Body of pancreas (tissue), 4 donors: ENCODE results near the gene ABI3BP. TPM values are rescaled to one million over a fixed set of nuclear protein-coding genes. Genes with fewer than 3 reads are reported as not detected.

Experiments used
- ATAC-seq: fragments of 150-250 bp; one replicate; pipeline ENCODE4 v1.9.1; 2016
- DNase-seq, 4 donors: peaks; one replicate each; pipeline ENCODE4 v3.0.0-alpha.2; 2019
- H3K27ac ChIP-seq, 4 donors: fragments of 200-600 bp; sonication (generic); 1 replicate in 3 of 4; 2 replicates in 1 of 4; pipeline versions ENCODE4 v1.5.1 to v1.6.1; 2016 to 2019; ENCODE audit warnings: mild to moderate bottlenecking in 1 of 4, mixed read lengths in 1 of 4, moderate library complexity in 1 of 4
- H3K27me3 ChIP-seq, 2 donors: fragments of 200-600 bp; sonication (generic); one replicate each; pipeline ENCODE4 v1.6.0; 2016; ENCODE audit warnings: mild to moderate bottlenecking in 1 of 2
- H3K36me3 ChIP-seq, 2 donors: fragments of 200-600 bp; sonication (generic); replicated peaks in 1 of 2; 2 replicates each; pipeline ENCODE4 v1.5.1; 2016; ENCODE audit warnings: low read depth in 2 of 2; ENCODE audit not compliant: insufficient read depth in 1 of 2
- H3K4me1 ChIP-seq: fragments of 200-600 bp; sonication (generic); one replicate; pipeline ENCODE4 v1.6.0; 2016
- H3K4me3 ChIP-seq, 2 donors: fragments of 200-600 bp; sonication (generic); 1 replicate in 1 of 2; 2 replicates in 1 of 2; pipeline ENCODE4 v1.5.1; 2016 to 2019
- H3K9me3 ChIP-seq, 3 donors: fragments of 200-600 bp; sonication (generic); 1 replicate in 2 of 3; 2 replicates in 1 of 3; pipeline ENCODE4 v1.5.1; 2016
- POLR2A ChIP-seq, 3 donors: fragments of 450-650 bp; IDR thresholded peaks; one replicate each; pipeline ENCODE4 v1.6.1; 2016; ENCODE audit warnings: antibody characterized with exemption in 3 of 3, mild to moderate bottlenecking in 2 of 3
- WGBS, 2 donors: methylation state at CpG; one replicate each; pipeline ENCODE4 v1.1.5; 2017; 5-methylcytosine and 5-hydroxymethylcytosine counted together
- intact Hi-C: fragments of 100-400 bp; cut with DNase I; formaldehyde crosslinking; loops from one replicate; pipeline ENCODE4 v1.15.1; 2023
- total RNA-seq, 2 donors: library from RNA; depleted of rRNA; stranded (reverse); fragments of >200 nt; gene quantifications; one replicate each; pipeline ENCODE4 v1.1.0, GENCODE V29; 2016
- TF ChIP-seq, protein P1 (sequence below), 7 experiments: fragments of 450-650 bp in 4 of 7; fragments of 200-600 bp in 3 of 7; sonication (generic) in 3 of 7; IDR thresholded peaks; one replicate each; pipeline ENCODE4 v1.5.1; 2016 to 2019; ENCODE audit warnings: antibody characterized with exemption in 7 of 7

Gene ABI3BP
- total RNA-seq, 2 donors from 2014 or later = 9.3 to 19.8 TPM

DNA sequence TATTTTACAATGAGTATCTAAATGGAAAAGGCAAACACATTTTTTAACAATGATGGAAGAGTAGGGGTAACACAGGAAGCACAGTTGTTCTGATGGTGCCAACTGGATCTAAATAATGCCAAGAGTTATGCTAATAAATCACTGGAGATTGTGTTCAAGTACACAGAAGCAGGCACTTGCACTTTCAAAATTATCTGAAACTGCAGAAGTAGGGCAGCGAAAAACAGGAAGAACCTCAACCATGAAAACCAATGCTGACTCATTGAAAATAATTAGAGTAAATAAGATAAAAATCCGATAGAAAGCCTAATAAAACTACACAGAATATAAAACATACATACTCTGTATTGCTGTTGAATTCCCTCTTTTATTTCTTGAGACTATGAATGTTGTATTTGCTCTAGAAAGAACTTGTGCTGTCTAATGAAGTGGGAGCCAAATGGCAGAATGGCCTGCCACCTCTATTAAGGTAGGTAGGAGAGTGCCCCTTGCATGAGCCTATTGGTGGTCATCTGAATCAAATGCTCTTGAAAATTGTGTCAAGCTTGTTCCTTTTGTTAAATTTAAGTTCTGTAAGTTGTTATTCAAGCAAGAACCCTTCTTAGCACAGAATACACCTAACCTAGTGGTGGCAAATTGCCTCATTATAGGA is 93.7 kb downstream of the ABI3BP start:
- H3K36me3 ChIP-seq = no peaks in the 10 kb centered on the region
- H3K9me3 ChIP-seq = no peaks in the 10 kb centered on the region
- H3K4me3 ChIP-seq = no peak overlapping the region
- H3K27ac ChIP-seq = no peak overlapping the region
- intact Hi-C loops = no loop called here
- ATAC-seq (no peak), DNase-seq (no peak)
- 13 to 16% methylated on average over 2 of the region's 2 CpGs for WGBS, 2 donors
- TF ChIP-seq, protein P1, sequence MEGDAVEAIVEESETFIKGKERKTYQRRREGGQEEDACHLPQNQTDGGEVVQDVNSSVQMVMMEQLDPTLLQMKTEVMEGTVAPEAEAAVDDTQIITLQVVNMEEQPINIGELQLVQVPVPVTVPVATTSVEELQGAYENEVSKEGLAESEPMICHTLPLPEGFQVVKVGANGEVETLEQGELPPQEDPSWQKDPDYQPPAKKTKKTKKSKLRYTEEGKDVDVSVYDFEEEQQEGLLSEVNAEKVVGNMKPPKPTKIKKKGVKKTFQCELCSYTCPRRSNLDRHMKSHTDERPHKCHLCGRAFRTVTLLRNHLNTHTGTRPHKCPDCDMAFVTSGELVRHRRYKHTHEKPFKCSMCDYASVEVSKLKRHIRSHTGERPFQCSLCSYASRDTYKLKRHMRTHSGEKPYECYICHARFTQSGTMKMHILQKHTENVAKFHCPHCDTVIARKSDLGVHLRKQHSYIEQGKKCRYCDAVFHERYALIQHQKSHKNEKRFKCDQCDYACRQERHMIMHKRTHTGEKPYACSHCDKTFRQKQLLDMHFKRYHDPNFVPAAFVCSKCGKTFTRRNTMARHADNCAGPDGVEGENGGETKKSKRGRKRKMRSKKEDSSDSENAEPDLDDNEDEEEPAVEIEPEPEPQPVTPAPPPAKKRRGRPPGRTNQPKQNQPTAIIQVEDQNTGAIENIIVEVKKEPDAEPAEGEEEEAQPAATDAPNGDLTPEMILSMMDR (IDR thresholded peaks at IDR 0.05) = no peak
- TF ChIP-seq POLR2A (IDR thresholded peaks at IDR 0.05) = no peak
- H3K27me3 ChIP-seq = no peaks in the 10 kb centered on the region
- no peaks in the 10 kb centered on the region for H3K4me1 ChIP-seq

DNA sequence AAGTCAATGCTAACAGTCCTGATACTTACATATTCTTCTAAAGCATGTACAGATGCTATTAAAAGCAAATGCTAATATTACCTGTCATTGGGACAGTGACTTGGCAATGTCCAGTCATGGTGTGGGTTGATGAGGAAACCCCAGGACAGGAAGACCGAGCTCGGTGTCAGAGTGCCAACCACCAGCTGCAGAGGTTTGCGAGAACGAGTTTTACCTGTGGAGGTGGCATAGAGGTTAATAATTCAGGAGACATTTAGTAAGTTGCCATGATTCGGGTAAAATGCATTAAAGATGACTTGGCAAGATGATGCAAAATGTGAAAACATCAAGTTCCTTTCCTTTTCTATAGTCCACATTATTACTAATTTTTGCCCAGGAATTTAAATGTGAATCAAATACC is 94.5 kb downstream of the ABI3BP start:
- intact Hi-C loops = no loop called here
- DNase-seq (no peak), ATAC-seq (no peak)
- Histone ChIP-seq H3K27ac (no peak overlapping the region), H3K36me3 (no peaks in the 10 kb centered on the region), H3K27me3 (no peaks in the 10 kb centered on the region), H3K9me3 (no peaks in the 10 kb centered on the region), H3K4me3 (no peak overlapping the region), H3K4me1 (no peaks in the 10 kb centered on the region)
- WGBS, 2 donors = 58 to 61% methylated on average over 5 of the region's 5 CpGs
- no peak for TF ChIP-seq POLR2A (IDR thresholded peaks at IDR 0.05)
- TF ChIP-seq, protein P1 (IDR thresholded peaks at IDR 0.05) = no peak

DNA sequence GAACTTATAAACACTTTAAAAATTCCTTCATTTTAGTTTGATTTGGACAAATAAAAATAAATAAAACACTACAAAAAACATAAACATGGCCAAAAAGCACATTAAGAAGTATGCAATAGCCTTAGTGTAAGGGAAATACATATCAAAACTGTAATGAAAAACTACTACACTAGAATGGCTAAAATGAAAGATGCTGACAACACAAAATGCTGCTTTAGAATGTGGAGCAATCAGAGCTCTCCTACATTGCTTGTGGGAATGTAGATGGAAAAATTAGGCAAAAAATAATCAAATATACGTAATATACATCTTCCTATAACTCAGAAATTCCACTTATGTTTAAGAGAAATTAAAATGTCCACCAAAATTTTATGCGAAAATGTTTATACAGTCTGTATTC is 96.2 kb downstream of the ABI3BP start:
- no peak overlapping the region for H3K27ac ChIP-seq
- WGBS, 2 donors = 42 to 43% methylated on average over 2 of the region's 2 CpGs
- no peaks in the 10 kb centered on the region for H3K27me3 ChIP-seq
- H3K36me3 ChIP-seq = no peaks in the 10 kb centered on the region
- no peak overlapping the region for H3K4me3 ChIP-seq
- no peaks in the 10 kb centered on the region for H3K4me1 ChIP-seq
- TF ChIP-seq, protein P1 (IDR thresholded peaks at IDR 0.05) = no peak
- TF ChIP-seq POLR2A (IDR thresholded peaks at IDR 0.05) = no peak
- H3K9me3 ChIP-seq = no peaks in the 10 kb centered on the region
- DNase-seq (no peak), ATAC-seq (no peak)
- intact Hi-C loops = no loop called here

DNA sequence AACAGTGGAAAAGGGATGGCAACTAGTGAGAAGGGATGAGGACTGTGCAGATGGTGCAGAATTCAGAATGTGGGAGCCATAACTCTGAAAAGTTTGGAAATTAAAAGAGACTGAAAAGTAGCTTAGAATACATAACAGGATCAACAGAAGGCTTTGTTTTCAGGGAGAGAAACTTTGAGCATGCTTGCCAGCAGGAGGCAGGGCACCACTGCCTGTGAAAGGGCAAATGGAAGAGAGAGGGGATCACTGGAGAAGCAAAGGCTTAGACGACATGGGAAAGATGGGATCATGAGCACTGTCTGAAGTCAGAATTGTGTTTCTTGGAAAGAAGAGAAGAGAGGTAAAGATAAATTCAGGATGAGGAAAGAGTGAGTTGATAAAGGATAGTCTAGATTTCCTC is 99.6 kb downstream of the ABI3BP start:
- H3K27ac ChIP-seq = no peak overlapping the region
- DNase-seq = no peak
- intact Hi-C loops = no loop called here
- ATAC-seq = no peak
- H3K4me3 ChIP-seq = no peak overlapping the region
- no peaks in the 10 kb centered on the region for H3K36me3 ChIP-seq
- no peaks in the 10 kb centered on the region for H3K9me3 ChIP-seq
- no peak for TF ChIP-seq POLR2A (IDR thresholded peaks at IDR 0.05)
- TF ChIP-seq, protein P1 (IDR thresholded peaks at IDR 0.05) = peak in 3 of 7 experiments; percentile 7 to 29 (median 19)
- no peaks in the 10 kb centered on the region for H3K27me3 ChIP-seq
- no peaks in the 10 kb centered on the region for H3K4me1 ChIP-seq
- 14 to 18% methylated on average over 1 of the region's 1 CpG for WGBS, 2 donors

DNA sequence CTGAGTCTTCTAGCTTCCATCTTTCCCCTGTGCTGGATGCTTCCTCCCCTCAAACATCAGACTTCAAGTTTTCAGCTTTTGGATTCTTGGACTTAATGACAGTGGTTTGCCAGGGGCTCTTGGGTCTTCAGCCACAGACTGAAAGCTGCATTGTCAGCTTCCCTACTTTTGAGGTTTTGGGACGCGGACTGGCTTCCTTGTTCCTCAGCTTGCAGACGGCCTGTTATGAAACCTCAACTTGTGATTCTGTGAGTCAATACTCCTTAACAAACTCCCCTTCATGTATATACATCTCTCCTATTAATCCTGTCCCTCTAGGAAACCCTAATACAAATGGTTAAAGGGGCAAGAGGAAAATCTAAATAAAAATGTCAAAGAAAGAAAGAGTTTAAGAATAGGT is 100.1 kb downstream of the ABI3BP start:
- Histone ChIP-seq H3K27me3 (no peaks in the 10 kb centered on the region), H3K9me3 (no peaks in the 10 kb centered on the region), H3K4me1 (no peaks in the 10 kb centered on the region), H3K36me3 (no peaks in the 10 kb centered on the region), H3K4me3 (no peak overlapping the region), H3K27ac (no peak overlapping the region)
- 79 to 85% methylated on average over 3 of the region's 3 CpGs for WGBS, 2 donors
- DNase-seq (peak in 1 of 4 donors; percentile 53), ATAC-seq (no peak)
- intact Hi-C loops = no loop called here
- TF ChIP-seq POLR2A (IDR thresholded peaks at IDR 0.05) = no peak
- TF ChIP-seq, protein P1 (IDR thresholded peaks at IDR 0.05) = no peak
